T-cell (primary cell): ENCODE measurements around the gene AGXT. TPM values are rescaled to one million over a fixed set of nuclear protein-coding genes. Genes with fewer than 3 reads are reported as not detected.
A peak's percentile ranks its signal among the peaks of the same experiment; 100 is the strongest.

Experiments used
- ATAC-seq, 4 experiments: fragments of 200-7000 bp in 3 of 4; fragments of 150-1000 bp in 1 of 4; cut with Tn5 transposase; replicated peaks in 1 of 4; 1 replicate in 3 of 4; 2 replicates in 1 of 4; pipeline ENCODE4 v1.10.0; 2021; ENCODE audit warnings: moderate library complexity in 3 of 4, mild to moderate bottlenecking in 2 of 4, moderate number of reproducible peaks in 1 of 4
- CTCF ChIA-PET, 2 donors: fragments of 300-600 bp; sonication (Branson Sonifier 250); formaldehyde crosslinking; loops; one replicate each; lab custom pipeline; 2022; ENCODE audit warnings: antibody characterized with exemption in 2 of 2; lab: Charles Lee
- POLR2A ChIA-PET, 2 donors: fragments of 300-600 bp; sonication (Branson Sonifier 250); formaldehyde crosslinking; loops; one replicate each; lab custom pipeline; 2022; ENCODE audit warnings: antibody characterized with exemption in 2 of 2; lab: Charles Lee
- DNase-seq, 35 experiments: peaks; one replicate each; pipeline versions ENCODE4 v3.0.0 to v3.0.0-alpha.2; 2013 to 2023
- H3K27ac ChIP-seq: one replicate; pipeline ENCODE4 v1.5.1; 2013; ENCODE audit warnings: low read length
- H3K27me3 ChIP-seq, 2 experiments: replicated peaks in 1 of 2; 1 replicate in 1 of 2; 2 replicates in 1 of 2; pipeline versions ENCODE4 v1.6.1 to v1.7.0; 2013; ENCODE audit warnings: low read length in 1 of 2, mixed read lengths in 1 of 2; ENCODE audit not compliant: control insufficient read depth in 2 of 2, insufficient read depth in 2 of 2; ENCODE audit errors: extremely low read depth in 1 of 2
- H3K36me3 ChIP-seq, 2 donors: 1 replicate in 1 of 2; 2 replicates in 1 of 2; pipeline versions ENCODE4 v1.6.1 to v1.7.0; 2013; ENCODE audit warnings: low read length in 1 of 2; ENCODE audit not compliant: control insufficient read depth in 2 of 2, insufficient read depth in 1 of 2; ENCODE audit errors: extremely low read depth in 1 of 2
- H3K4me1 ChIP-seq, 2 experiments: 1 replicate in 1 of 2; 2 replicates in 1 of 2; pipeline versions ENCODE4 v1.6.1 to v1.7.0; 2013; ENCODE audit warnings: low read length in 2 of 2, mixed read lengths in 1 of 2; ENCODE audit not compliant: insufficient read depth in 2 of 2, control insufficient read depth in 1 of 2; ENCODE audit errors: extremely low read depth in 1 of 2
- H3K4me3 ChIP-seq, 2 donors: 1 replicate in 1 of 2; 2 replicates in 1 of 2; pipeline versions ENCODE4 v1.5.1 to v1.7.0; 2013; ENCODE audit warnings: mild to moderate bottlenecking in 2 of 2, low read length in 1 of 2, moderate library complexity in 1 of 2; ENCODE audit not compliant: control insufficient read depth in 1 of 2; ENCODE audit errors: extremely low read depth in 1 of 2
- H3K9me3 ChIP-seq: 2 replicates; pipeline ENCODE4 v1.7.0; 2013
- H3K27ac Mint-ChIP-seq, 2 donors: one replicate each; pipeline ENCODE4 v1.8.0; 2020 to 2021; ENCODE audit warnings: mild to moderate bottlenecking in 2 of 2, mixed read lengths in 2 of 2
- H3K27me3 Mint-ChIP-seq, 2 donors: one replicate each; pipeline ENCODE4 v1.8.0; 2021 to 2022; ENCODE audit warnings: mixed read lengths in 2 of 2
- H3K36me3 Mint-ChIP-seq: one replicate; pipeline ENCODE4 v1.8.0; 2021; ENCODE audit warnings: mixed read lengths
- H3K4me1 Mint-ChIP-seq, 3 donors: one replicate each; pipeline ENCODE4 v1.8.0; 2020 to 2022; ENCODE audit warnings: mixed read lengths in 3 of 3, mild to moderate bottlenecking in 1 of 3
- H3K4me3 Mint-ChIP-seq, 3 donors: one replicate each; pipeline ENCODE4 v1.8.0; 2020 to 2022; ENCODE audit warnings: mild to moderate bottlenecking in 3 of 3, mixed read lengths in 3 of 3, moderate library complexity in 3 of 3
- H3K9me3 Mint-ChIP-seq, 3 donors: one replicate each; pipeline ENCODE4 v1.8.0; 2020 to 2022; ENCODE audit warnings: mixed read lengths in 3 of 3
- WGBS: methylation state at CpG from one replicate; pipeline ENCODE4 v1.1.5; 2013; ENCODE audit warnings: missing lambda C conversion rate; ENCODE audit not compliant: insufficient coverage; 5-methylcytosine and 5-hydroxymethylcytosine counted together
- total RNA-seq, 35 experiments: library from RNA in 6 of 35; stranded (reverse) in 6 of 35; fragments of 120-200 nt in 1 of 35; gene quantifications; one replicate each; pipeline versions ENCODE4 v1.2.1 to v1.2.4 and lab custom pipeline; 2013 to 2026

AGXT gene
- total RNA-seq, 5 donors from 2014 or later (not counting 1 experiment from before 2014, with no cell fraction given), result 0.41 to 0.88 (median 0.76) TPM; not detected in 2

DNA sequence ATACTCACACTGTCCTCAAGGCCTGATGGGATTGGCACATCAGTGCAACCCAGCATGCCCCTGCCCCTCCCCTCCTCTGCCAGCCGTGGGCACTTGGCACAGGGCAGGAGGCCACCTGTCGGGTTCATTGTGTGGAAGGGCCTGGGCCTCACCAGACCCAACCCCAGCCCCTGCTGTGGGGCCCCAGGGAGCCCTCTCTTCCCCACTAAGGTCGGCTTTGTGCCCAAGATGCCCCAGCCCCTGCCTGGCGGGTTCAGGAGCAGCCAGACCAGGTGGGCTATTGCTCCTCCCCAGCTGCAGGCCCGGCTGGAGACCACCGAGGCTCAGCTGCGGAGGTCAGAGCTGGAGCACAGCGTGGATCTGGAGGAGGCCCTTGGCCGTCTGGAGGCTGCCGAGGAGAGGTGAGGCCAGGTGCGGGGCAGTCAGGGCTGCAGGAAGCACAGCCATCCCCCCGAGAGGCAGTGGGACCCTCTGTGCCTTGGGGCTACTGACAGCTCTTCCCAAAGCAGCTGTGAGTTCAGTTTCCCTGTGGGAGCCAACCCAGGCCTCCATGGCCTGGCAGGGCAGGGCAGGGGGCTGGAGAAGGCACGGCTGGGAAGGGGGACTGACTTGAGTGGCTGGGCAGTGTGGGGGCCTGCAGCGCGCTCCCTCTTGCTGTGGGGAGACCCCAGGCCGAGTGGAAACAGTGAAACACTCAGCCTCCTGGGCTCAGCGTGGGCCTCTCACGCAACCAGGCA lies 53.8 kb downstream of the AGXT start:
- Histone ChIP-seq H3K9me3 (no peaks in the 10 kb centered on the region), H3K4me3 (no peak overlapping the region), H3K36me3 (no peaks in the 10 kb centered on the region), H3K4me1 (no peaks in the 10 kb centered on the region), H3K27me3 (peaks cover 0 to 15% of the 10 kb centered on the region in 2 experiments), H3K27ac (no peak overlapping the region)
- ChIA-PET CTCF (no interaction called here), POLR2A (interaction anchor here in 1 of 2 donors (0.7 kb wide), 1 partner anchor 471 kb away, joined by 3 read pairs; no protein-coding TSS in a partner anchor)
- 78% methylated on average over 17 of the region's 18 CpGs for whole genome bisulfite sequencing
- H3K27me3 Mint-ChIP-seq, result no peaks in the 10 kb centered on the region
- DNase-seq (peak in 2 of 35 experiments; percentile 2 to 3), ATAC-seq (no peak)
- no peaks in the 10 kb centered on the region for H3K4me1 Mint-ChIP-seq
- H3K36me3 Mint-ChIP-seq, result no peaks in the 10 kb centered on the region
- H3K9me3 Mint-ChIP-seq, result no peaks in the 10 kb centered on the region
- no peak overlapping the region for H3K27ac Mint-ChIP-seq
- no peak overlapping the region for H3K4me3 Mint-ChIP-seq

- Histone ChIP-seq H3K4me1 (no peaks in the 10 kb centered on the region), H3K4me3 (no peak overlapping the region), H3K27me3 (peaks cover 0 to 11% of the 10 kb centered on the region in 2 experiments), H3K36me3 (no peaks in the 10 kb centered on the region), H3K9me3 (no peaks in the 10 kb centered on the region), H3K27ac (no peak overlapping the region)
- ChIA-PET CTCF (no interaction called here), POLR2A (no interaction called here)
- no peaks in the 10 kb centered on the region for H3K36me3 Mint-ChIP-seq
- H3K27me3 Mint-ChIP-seq, result no peaks in the 10 kb centered on the region
- no peaks in the 10 kb centered on the region for H3K9me3 Mint-ChIP-seq
- ATAC-seq (no peak), DNase-seq (peak in 2 of 35 experiments; percentile 2 to 3)
- no peak overlapping the region for H3K4me3 Mint-ChIP-seq
- no peak overlapping the region for H3K27ac Mint-ChIP-seq
- H3K4me1 Mint-ChIP-seq, result no peaks in the 10 kb centered on the region
- WGBS, result 83% methylated on average over 12 of the region's 15 CpGs
Measured at GRCh38 chr2:240922982-240923537, 54.4 kb downstream of the AGXT start.

DNA sequence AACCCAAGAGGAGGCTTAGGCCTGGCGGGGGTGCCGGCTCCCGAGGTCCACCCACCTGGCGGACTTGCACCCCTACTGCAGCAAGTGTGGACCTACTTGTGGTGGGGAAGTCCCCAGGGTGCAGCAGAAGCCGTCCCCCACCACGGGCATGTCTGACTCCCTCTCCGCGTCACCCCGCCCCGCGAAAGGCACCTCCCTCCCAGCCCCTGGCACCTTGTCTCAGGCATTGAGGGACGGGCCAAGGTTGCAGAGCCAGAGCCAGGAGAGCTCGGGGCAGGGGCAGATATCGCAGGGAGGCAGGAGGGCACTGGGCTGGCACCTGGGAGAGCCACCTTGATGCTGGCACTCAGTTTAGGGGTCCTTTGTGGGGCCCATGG lies 56.6 kb downstream of the AGXT start:
- Histone ChIP-seq H3K4me1 (no peaks in the 10 kb centered on the region), H3K9me3 (no peaks in the 10 kb centered on the region), H3K36me3 (no peaks in the 10 kb centered on the region), H3K27me3 (peaks cover 0 to 20% of the 10 kb centered on the region in 2 experiments), H3K4me3 (no peak overlapping the region), H3K27ac (no peak overlapping the region)
- ATAC-seq (peak in 2 of 4 experiments; percentile 15 to 42), DNase-seq (peak in 4 of 35 experiments; percentile 1 to 15 (median 8))
- POLR2A ChIA-PET, result no interaction called here
- 61% methylated on average over 8 of the region's 14 CpGs for WGBS
- H3K36me3 Mint-ChIP-seq, result no peaks in the 10 kb centered on the region
- H3K4me1 Mint-ChIP-seq, result no peaks in the 10 kb centered on the region
- H3K9me3 Mint-ChIP-seq, result no peaks in the 10 kb centered on the region
- no peak overlapping the region for H3K4me3 Mint-ChIP-seq
- H3K27me3 Mint-ChIP-seq, result peaks cover 0 to 3% of the 10 kb centered on the region in 2 donors
- no peak overlapping the region for H3K27ac Mint-ChIP-seq
- CTCF ChIA-PET, result no interaction called here

DNA sequence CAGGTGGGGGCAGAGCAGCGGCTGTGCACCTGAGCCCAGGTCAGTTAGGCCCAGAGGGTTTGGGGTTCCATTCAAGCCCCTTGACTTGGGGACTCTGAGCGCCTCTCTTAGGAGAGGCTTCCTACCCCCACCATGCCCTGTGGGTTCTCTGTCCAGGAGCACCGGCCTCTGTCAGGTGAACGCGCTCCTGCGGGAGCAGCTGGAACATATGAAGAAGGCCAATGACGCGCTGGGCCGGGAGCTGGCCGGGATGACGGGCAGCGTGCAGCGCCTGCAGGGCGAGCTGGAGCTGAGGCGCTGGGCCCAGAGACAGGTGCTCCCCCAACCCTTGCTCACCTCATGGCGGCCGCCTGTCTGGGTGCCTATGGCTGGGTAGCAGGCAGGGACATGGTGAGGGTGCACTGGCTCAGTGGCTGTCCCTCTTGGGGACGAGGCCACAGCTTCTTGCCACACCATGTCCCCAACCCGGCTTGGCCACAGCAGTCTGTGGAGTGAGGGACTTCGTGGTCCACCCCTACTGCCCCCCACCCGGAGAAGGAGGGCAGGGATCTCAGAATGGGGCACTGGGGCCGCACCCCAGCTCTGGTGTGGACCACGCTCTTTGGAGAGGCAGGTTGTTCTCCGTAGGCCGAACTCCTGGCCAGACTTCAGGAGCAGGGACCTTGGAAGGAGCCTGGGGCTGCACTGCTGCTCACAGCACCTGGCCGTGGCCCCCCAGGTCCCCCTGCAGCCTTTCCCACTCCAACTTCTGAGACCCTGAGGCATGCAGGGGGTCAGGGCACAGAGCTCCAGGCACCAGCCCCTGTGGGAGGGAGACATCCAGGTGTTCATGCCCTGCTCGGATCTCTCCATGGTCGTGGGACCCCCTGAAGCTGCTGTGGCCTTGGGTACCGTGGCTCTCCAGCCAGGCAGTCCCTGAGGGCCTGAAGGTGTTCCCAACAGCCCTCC lies 57.2 kb downstream of the AGXT start:
- no peaks in the 10 kb centered on the region for H3K36me3 Mint-ChIP-seq
- peaks cover 0 to 3% of the 10 kb centered on the region in 2 donors for H3K27me3 Mint-ChIP-seq
- CTCF ChIA-PET, result no interaction called here
- DNase-seq (peak in 4 of 35 experiments; percentile 2 to 3 (median 2)), ATAC-seq (no peak)
- Histone ChIP-seq H3K27me3 (peaks cover 0 to 26% of the 10 kb centered on the region in 2 experiments), H3K9me3 (no peaks in the 10 kb centered on the region), H3K4me3 (no peak overlapping the region), H3K4me1 (no peaks in the 10 kb centered on the region), H3K36me3 (no peaks in the 10 kb centered on the region), H3K27ac (no peak overlapping the region)
- 85% methylated on average over 22 of the region's 29 CpGs for WGBS
- H3K4me1 Mint-ChIP-seq, result no peaks in the 10 kb centered on the region
- no peak overlapping the region for H3K27ac Mint-ChIP-seq
- POLR2A ChIA-PET, result no interaction called here
- H3K4me3 Mint-ChIP-seq, result no peak overlapping the region
- H3K9me3 Mint-ChIP-seq, result no peaks in the 10 kb centered on the region

GRCh38 chr2:240926516-240927389 lies 58.1 kb downstream of the AGXT start:
- 71% methylated on average over 30 of the region's 38 CpGs for WGBS
- Histone ChIP-seq H3K4me1 (no peaks in the 10 kb centered on the region), H3K27me3 (peaks cover 0 to 33% of the 10 kb centered on the region in 2 experiments), H3K9me3 (no peaks in the 10 kb centered on the region), H3K36me3 (no peaks in the 10 kb centered on the region), H3K4me3 (no peak overlapping the region), H3K27ac (no peak overlapping the region)
- no peaks in the 10 kb centered on the region for H3K4me1 Mint-ChIP-seq
- ATAC-seq (no peak), DNase-seq (peak in 3 of 35 experiments; percentile 1 to 2 (median 1))
- POLR2A ChIA-PET, result no interaction called here
- no peak overlapping the region for H3K27ac Mint-ChIP-seq
- peaks cover 0 to 3% of the 10 kb centered on the region in 2 donors for H3K27me3 Mint-ChIP-seq
- H3K4me3 Mint-ChIP-seq, result no peak overlapping the region
- H3K9me3 Mint-ChIP-seq, result no peaks in the 10 kb centered on the region
- H3K36me3 Mint-ChIP-seq, result no peaks in the 10 kb centered on the region
- CTCF ChIA-PET, result interaction anchor here in 1 of 2 donors (0.6 kb wide), 1 partner anchor 859 kb away, joined by 3 read pairs; no protein-coding TSS in a partner anchor
